Measurements from ENCODE around the gene TMEM37. TPM values are rescaled to one million over a fixed set of nuclear protein-coding genes. Genes with fewer than 3 reads are reported as not detected.

The TMEM37 gene
- total and polyA plus RNA-seq, 2 of the 13 experiments (the other 11 are each of a cell fraction or from before 2014, with no cell fraction given): 37.7 to 115 TPM

DNA sequence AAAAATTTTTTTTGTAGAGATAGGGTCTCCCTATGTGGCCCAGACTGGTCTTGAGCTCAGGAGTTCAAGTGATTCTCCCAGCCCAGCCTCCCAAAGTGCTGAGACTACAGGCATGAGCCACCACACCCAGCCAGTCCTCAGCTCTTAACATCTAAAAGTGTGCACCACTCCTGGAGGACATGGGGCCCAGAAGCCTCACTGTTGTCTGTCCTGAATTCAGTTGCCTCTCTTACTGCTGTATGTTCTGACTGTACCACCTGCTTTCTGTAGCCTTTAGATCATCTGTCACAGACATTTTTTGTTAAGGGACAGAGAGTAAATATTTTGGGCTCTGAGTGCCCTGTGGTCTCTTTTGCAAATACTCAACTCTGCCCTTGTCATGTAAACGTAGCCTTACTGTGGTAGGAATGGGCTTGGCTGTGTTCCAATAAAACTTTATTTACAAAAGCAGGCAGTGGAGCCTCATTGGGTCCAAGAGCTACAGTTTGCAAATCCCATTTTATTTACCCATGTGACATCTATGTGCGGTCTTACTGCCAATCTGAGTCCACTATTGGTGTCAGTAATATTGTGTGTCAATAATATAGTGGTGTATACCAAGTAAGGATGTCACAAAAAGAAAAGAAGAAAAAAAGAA lies 38.1 kb downstream of the TMEM37 start:
- Histone ChIP-seq H3K36me3 (replicated peaks in 1 of 2; ENCODE audit: control insufficient read depth in 1 of 2, insufficient read depth in 2 of 2, low read length in 2 of 2) (no peaks in the 10 kb centered on the region), H3K9ac (ENCODE audit: insufficient read depth, low read depth, low read length) (no peak overlapping the region), H3K4me1 (ENCODE audit: insufficient read depth, low read length) (peaks cover 50% of the 10 kb centered on the region), H3K79me2 (ENCODE audit: insufficient read depth, low read length) (no peaks in the 10 kb centered on the region), H3K27me3 (ENCODE audit: control insufficient read depth in 1 of 2, insufficient read depth in 2 of 2, low read length in 2 of 2) (peaks cover 3 to 44% of the 10 kb centered on the region in 2 experiments; a peak in 4 of 5 replicates), H4K20me1 (ENCODE audit: insufficient read depth, low read length) (no peaks in the 10 kb centered on the region), H3K27ac (ENCODE audit: extremely low read length, insufficient read depth, low read length) (no peak overlapping the region), H2AFZ (ENCODE audit: low read length) (no peak overlapping the region), H3K9me3 (ENCODE audit: low read length) (no peaks in the 10 kb centered on the region), H3K4me3 (replicated peaks in 1 of 3; ENCODE audit: insufficient read depth in 1 of 3, low read depth in 2 of 3, low read length in 3 of 3) (no peak overlapping the region), H3K4me2 (ENCODE audit: low read depth, low read length) (peak overlapping the region; percentile 25; the same call in 1 of the 2 replicates)
- intact Hi-C loops (cut with micrococcal nuclease; ENCODE audit: unreplicated experiment): no loop called here
- POLR2A ChIA-PET: no interaction called here
- FAIRE-seq (no peak), DNase-seq (ENCODE audit: low spot score) (peak; percentile 82), ATAC-seq (peak; percentile 67)
- no TSS peak for BruUV-seq (replicated peaks)
- 5% methylated on average over 2 of the region's 2 CpGs for WGBS (ENCODE audit: low lambda C conversion rate)
- CTCF ChIA-PET (ENCODE audit: low intra/inter-chr PET ratio, low total read pairs): no interaction called here
- in situ Hi-C loops (cut with HindIII; ENCODE audit: extremely low pct_ligation_motif_present, low pct_unique_long_range_greater_than_20kb): loop anchor here (5.0 kb wide), 1 partner anchor 32 kb away; no protein-coding TSS in a partner anchor
- TF ChIP-seq KMT2B (CRISPR knock-in tag; IDR thresholded peaks at IDR 0.05) (no peak), SRY (CRISPR knock-in tag; IDR thresholded peaks at IDR 0.05) (no peak), ASH2L (IDR thresholded peaks at IDR 0.05; ENCODE audit: insufficient read length, low read depth, low read length) (peak; percentile 29), SMAD3 (CRISPR knock-in tag; IDR thresholded peaks at IDR 0.05) (0 out of 2 replicates have a peak, but pooled peaks have one; percentile 23), IRF2 (CRISPR knock-in tag; IDR thresholded peaks at IDR 0.05) (0 out of 2 replicates have a peak, but pooled peaks have one; percentile 23), SAP130 (CRISPR knock-in tag; IDR thresholded peaks at IDR 0.05; ENCODE audit: low read depth) (peak; percentile 53), FOXC1 (CRISPR knock-in tag; IDR thresholded peaks at IDR 0.05; ENCODE audit: borderline replicate concordance) (peak; percentile 74), HHEX (CRISPR knock-in tag; IDR thresholded peaks at IDR 0.05) (peak; percentile 94), GATAD2A (CRISPR knock-in tag; IDR thresholded peaks at IDR 0.05) (peak; percentile 56; the same call in 1 of the 2 replicates), HMG20A (CRISPR knock-in tag; IDR thresholded peaks at IDR 0.05; ENCODE audit: borderline replicate concordance) (peak; percentile 70; the same call in 1 of the 2 replicates), ZBTB20 (CRISPR knock-in tag; IDR thresholded peaks at IDR 0.05; ENCODE audit: borderline replicate concordance, low read depth) (0 out of 2 replicates have a peak, but pooled peaks have one; percentile 18), ZFP1 (CRISPR knock-in tag; IDR thresholded peaks at IDR 0.05) (peak; percentile 24; the same call in 1 of the 2 replicates), NR2F6 (IDR thresholded peaks at IDR 0.05) (peak; percentile 60), NR2F6 (CRISPR knock-in tag; IDR thresholded peaks at IDR 0.05) (peak; percentile 50), RERE (CRISPR knock-in tag; IDR thresholded peaks at IDR 0.05; ENCODE audit: low read depth) (peak; percentile 63), SIX1 (CRISPR knock-in tag; IDR thresholded peaks at IDR 0.05; ENCODE audit: borderline replicate concordance) (no peak)
- TF ChIP-seq, protein P1, sequence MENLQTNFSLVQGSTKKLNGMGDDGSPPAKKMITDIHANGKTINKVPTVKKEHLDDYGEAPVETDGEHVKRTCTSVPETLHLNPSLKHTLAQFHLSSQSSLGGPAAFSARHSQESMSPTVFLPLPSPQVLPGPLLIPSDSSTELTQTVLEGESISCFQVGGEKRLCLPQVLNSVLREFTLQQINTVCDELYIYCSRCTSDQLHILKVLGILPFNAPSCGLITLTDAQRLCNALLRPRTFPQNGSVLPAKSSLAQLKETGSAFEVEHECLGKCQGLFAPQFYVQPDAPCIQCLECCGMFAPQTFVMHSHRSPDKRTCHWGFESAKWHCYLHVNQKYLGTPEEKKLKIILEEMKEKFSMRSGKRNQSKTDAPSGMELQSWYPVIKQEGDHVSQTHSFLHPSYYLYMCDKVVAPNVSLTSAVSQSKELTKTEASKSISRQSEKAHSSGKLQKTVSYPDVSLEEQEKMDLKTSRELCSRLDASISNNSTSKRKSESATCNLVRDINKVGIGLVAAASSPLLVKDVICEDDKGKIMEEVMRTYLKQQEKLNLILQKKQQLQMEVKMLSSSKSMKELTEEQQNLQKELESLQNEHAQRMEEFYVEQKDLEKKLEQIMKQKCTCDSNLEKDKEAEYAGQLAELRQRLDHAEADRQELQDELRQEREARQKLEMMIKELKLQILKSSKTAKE (CRISPR knock-in tag; IDR thresholded peaks at IDR 0.05; ENCODE audit: borderline replicate concordance): 0 out of 2 replicates have a peak, but pooled peaks have one; percentile 60
- TF ChIP-seq, protein P2, sequence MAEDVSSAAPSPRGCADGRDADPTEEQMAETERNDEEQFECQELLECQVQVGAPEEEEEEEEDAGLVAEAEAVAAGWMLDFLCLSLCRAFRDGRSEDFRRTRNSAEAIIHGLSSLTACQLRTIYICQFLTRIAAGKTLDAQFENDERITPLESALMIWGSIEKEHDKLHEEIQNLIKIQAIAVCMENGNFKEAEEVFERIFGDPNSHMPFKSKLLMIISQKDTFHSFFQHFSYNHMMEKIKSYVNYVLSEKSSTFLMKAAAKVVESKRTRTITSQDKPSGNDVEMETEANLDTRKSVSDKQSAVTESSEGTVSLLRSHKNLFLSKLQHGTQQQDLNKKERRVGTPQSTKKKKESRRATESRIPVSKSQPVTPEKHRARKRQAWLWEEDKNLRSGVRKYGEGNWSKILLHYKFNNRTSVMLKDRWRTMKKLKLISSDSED (CRISPR knock-in tag; IDR thresholded peaks at IDR 0.05): no peak

Measured in HepG2 (cell line).